HG03439 (cell line): ENCODE data around the gene PPIL3.
"Not testable (repeated sequence)": the region's sequence is repeated elsewhere in the genome, so short reads cannot be mapped to it uniquely, and the experiment has no call there.

Experiments used
- ATAC-seq: cut with Tn5 transposase; IDR thresholded peaks from one replicate; pipeline ENCODE4 v1.9.1; 2021; ENCODE audit warnings: mild to moderate bottlenecking, moderate library complexity; ENCODE audit not compliant: unreplicated experiment

Gene PPIL3

DNA sequence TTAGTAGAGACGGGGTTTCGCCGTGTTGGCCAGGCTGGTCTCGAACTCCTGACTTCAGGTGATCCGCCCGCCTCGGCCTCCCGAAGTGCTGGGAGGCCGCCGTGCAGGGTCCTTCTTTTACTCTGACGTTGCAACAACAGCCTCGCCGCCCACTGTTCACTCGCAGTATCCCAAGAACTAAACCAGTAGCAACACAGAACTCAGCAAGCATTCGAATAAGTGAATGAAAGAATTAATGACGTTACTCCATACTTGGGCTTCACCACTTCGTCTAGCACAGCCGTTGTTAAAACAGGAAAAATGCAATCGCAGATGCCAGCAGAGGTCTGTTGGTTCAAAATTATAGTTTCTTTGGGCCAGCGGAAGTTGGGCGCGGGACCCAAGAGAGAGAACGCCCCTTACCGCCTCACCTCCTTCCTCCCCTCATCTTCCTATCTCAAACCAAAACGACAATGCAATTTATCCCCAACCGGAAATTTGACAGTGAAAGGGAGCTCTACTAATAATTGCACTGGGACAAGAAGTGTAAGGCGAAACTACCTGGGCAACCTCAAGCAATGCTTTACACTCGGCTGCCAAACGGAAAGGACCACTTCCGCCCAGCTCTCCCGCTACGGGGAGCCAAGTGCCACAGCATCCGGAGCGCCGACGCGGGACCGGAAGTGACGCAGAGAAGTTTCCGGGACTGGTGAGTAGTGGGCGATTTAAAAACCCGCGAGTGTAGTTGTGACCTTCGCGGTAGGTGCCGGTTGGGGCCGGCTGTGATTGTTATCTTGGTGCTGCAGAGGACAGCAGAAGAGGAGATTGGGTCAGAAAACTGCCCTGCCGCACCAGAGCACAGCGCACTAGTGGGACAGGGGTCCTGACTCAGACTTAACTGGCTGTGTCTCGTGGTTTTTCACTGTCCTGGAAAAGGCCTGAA lies at the start of gene PPIL3, which contains the start of gene NIF3L1:
TSS of gene PPIL3 (minus strand) at position 374 of the 922 bp plus-strand sequence. CDS start 1,462 bp downstream, outside the sequence.
TSS of gene NIF3L1 (plus strand) at position 668 of the 922 bp plus-strand sequence. CDS start 2,573 bp downstream, outside the sequence.
- peak; percentile 83 for ATAC-seq

DNA sequence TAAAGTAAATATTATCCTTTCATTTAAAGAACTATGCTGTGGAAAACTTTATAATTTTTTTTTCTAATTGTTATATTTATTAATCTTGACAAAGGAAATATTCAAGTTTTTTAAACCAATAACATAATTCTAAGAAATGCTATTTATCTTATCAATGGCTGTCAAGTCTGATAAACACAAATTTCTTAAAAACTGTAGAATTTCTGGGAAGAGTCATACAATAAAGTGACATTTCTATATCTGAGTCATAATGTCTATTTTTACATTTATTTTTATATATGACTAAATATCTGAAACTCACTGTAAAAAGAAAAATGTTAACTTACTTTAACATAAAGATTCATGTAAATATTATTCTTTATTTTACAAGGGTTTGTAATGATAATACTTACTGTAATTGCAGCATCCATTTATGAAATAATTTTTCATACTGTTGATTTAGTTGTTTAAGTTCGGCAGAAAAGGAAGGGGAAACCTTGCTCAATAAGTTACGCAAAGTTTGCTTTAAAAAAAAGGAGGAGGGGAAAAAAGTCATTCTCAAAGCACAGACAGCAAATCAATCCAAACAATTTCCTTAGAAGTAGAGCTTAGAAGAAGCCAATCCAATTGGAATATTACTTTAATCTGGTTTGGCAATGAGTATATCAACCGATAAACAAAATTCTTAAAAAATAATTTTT lies 42.2 kb upstream of the PPIL3 start:
- no peak for ATAC-seq

DNA sequence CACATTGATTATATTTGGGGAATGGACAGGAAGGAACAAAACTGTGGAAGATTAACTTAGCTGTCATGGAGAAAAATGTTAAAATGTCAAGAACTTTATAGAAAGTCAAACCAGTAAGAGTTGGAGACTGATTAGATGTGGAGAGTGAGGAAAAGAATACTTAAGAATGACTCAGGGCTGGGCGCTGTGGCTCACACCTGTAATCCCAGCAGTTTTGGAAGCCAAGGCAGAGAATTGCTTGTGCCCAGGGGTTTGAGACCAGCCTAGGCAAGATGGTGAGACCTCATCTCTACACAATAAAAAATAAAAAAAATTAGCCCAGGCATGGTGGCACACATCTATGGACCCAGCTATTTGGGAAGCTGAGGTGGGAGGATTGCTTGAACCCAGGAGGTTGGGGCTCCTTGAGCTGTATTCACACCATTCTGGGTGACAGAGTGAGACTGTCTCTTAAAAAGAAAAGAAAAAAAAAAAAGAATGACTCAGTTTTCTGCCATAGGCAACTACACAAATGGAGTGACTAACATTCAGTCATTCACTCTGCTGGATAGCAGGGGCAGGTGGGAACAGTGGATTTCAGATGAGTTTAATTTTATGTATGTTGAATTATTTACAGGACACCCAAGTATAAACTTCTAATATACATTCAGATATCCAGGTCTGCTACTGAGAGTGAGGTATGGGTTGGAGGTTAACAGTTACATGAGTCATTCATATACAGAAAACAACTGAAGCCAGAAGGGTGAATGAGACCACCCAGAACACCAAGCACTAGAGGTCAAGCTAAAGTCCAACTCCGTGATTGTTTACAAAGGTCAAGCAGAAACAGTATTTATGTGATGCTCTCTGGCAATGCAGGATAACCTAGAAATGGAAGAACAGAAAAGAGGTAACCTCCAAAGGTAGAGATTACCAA lies 40.7 kb upstream of the PPIL3 start:
- ATAC-seq = no peak

DNA sequence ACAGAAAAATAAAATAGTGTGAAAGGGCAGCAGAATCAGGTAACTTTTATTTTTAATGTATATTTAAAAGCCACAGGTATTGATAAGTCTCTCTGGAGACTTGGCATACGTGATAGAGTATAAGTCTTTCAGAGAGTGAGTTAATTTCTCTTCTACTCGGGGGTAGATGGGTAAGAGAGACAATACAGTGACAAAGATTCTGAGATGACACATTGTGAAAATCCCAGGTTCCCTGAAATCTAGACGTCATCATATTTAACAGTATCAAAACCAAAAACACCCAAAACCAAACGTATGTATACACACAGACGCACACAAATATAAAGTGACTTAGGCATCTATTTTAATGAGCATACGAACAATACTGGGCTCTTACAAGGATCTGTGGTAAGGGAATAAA lies 33.6 kb upstream of the PPIL3 start:
- no peak for ATAC-seq

DNA sequence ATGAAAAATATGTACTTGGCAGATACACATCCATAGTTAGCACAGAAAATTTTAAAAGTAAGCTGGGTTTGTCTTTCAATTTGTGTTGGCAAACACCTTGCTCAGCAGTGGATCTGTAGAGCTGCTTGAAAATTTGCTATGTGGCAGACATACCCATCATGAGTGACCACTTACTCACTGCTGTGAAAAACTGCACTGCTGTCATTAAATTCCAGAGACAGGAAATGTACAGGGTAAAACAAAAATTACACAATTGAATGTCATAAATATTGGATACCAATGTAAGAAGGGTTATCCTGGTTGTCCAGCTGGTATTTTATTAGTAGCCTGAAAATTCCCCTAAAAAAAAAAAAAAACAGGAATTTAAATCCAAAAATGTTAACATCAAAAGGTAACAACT lies 24.8 kb upstream of the PPIL3 start:
- no peak for ATAC-seq

DNA sequence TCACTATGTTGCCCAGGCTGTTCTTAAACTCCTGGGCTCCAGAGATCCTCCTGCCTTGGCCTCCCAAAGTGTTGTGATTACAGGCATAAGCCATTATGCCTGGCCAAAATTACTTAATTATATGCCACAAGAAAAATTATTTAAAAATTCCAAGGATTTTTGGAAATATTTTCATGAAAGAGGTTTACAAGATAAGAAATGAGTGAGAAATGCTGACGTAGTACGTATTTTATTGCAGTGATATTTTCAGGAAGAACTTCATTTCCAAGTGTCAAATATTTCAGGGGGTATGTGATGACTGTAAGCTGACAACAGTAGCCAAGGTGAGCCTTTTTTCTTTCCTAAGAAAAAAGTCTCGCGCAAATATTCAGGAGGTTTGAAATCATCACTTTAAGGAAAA lies 21.1 kb upstream of the PPIL3 start:
- ATAC-seq = no peak

DNA sequence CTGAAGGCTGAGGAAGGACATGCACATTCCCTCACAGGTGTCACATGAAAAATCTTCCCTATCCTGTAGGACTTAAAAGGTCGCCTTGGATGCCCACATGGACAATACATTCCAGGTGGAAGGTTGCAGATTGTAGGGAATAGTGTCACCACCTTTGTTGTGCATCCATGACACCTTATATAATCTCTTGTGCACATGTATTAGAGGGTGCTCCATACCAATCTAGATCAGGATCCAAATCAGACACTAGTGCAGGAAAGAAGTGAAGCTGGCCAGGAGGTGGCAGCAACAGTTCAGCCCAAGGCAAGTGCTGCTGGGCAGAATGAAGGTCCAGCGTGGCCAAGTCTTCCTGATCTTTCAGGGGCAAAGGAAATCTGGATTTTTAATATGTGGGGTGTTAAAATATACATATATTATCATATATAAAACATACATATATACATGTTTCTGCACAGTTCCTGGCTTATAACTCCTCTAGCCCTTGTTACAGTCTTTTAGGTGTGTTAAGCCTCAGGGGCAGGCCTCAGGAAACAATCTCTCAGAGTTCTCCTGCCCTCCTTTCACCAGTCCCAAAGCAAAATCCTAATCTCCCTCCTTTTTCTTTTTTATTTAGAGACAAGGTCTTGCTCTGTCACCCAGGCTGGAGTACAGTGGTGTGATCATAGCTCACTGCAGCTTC lies 16.9 kb upstream of the PPIL3 start:
- ATAC-seq = no peak

DNA sequence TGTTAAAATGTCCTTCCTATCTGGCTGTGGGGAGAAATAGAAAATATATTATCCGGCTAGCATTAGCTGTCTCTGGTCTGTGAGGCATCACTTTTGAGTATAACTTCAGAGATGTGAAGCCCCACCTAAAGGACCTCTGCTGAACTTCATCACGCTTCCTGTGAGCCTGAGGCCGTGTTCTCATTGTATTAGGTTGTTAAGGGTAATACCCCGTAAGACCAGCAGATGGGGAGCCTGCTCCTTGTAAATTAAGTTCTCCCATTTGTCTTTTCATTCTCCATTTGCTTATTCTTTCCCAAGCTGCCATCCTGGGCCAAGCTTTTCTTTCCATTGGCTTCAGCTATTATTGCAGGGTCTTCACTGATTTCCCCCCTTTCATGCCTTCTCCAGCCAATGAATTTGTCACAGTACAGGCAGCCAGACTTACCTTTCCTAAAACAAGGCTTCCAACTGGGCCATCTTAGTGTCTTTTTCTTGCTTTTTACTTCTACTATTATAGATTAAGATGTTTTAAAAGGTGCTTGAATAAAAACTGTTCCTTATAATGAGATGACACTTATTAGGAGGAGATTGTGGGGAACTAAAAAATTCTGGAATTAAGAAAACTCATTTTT lies 12.7 kb upstream of the PPIL3 start:
- peak; percentile 86 for ATAC-seq

DNA sequence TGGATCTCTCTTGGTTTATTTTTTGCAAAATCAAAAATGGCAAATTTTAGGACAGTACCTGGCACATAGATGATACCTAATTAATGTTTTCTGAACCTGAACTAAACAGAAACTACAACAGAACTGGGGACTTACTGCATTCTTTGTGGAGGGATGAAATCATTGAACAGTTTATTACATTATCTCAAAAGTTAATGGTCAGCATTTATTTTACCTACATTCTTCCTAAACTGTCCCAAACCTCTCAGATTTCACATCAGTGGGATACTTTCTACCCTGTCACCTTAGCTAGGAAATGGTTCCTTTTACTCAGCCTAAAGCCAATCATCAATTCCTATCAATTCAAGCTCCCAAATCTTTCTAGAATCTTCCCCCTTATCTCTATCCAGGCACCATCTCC lies 10.6 kb upstream of the PPIL3 start:
- no peak for ATAC-seq

DNA sequence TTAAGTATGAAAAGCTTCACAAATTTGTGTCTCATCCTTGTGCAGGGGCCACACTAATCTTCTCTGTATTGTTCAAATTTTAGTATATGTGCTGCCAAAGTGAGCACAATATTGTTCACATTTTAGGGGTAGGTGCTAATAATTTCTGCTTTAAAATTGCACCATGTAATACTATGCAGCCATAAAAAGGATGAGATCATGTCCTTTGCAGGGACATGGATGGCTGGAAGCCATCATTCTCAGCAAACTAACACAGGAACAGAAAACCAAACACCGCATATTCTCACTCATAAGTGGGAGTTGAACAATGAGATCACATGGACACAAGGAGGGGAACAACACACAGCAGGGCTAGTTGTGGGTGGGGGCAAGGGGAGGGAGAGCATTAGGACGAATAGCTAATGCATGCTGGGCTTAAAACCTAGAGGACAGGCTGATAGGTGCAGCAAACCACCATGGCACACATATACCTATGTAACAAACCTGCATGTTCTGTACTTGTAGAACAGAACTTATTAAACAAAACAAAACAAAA lies 7.1 kb downstream of the PPIL3 start:
- not testable (repeated sequence) for ATAC-seq

DNA sequence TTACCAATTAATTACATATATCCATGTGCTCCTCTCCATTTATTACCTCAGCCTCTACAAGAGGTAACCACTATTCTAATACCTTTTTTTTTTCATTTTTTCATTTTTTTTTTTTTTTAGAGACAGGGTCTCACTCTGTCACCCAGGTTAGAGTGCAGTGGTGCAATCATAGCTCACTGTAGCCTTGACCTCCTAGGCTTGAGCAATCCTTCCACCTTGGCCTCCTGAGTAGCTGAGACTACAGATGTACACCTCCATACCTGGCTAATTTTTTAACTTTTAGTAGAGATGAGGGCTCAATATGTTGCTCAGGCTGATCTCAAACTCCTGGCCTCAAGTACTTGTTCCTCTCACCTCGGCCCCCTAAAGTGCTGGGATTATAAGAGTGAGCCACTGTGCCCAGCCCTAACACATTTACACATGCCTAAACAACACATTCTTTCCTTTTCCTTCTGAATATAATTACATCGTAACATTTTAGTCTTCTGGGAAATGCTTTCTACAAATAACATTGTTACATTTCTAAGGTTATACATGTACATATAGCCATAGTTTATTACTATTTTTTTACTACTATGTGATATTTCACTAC lies 10.5 kb downstream of the PPIL3 start:
- ATAC-seq = no peak

DNA sequence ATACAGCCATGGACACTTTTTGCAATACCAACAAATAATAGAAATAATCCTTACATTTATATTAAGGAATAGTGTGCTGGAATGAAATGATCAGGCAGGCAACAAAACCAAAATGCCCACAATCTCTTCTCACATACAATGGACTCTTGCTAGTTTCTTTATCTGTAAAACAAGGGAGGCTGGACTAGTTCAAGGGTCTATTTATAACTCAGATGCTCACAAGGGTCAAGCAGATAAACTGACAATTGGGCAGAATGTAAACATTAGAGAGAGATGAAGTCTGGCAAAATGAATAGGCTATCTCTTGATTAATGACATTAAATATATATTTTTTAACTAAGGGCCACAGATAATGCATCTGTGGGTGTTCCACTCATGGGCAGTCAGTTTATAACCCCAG lies 11.4 kb downstream of the PPIL3 start:
- no peak for ATAC-seq

DNA sequence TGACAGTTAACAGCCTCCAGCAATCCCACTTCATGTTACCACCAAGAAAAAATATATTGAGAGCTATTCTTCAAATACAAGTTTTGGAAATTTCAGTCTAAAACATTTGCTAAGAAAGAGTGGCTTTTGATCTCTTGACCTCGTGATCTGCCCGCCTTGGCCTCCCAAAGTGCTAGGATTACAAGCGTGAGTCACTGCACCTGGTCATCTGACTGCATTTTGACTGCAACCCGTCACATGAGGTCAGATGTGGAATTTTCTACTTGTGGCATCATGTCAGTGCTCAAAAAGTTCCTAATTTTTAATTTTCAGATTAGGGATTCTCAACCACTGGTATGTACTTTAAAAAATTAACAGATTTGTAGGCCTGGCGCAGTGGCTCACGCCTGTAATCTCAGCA lies 15.3 kb downstream of the PPIL3 start:
- ATAC-seq = no peak

DNA sequence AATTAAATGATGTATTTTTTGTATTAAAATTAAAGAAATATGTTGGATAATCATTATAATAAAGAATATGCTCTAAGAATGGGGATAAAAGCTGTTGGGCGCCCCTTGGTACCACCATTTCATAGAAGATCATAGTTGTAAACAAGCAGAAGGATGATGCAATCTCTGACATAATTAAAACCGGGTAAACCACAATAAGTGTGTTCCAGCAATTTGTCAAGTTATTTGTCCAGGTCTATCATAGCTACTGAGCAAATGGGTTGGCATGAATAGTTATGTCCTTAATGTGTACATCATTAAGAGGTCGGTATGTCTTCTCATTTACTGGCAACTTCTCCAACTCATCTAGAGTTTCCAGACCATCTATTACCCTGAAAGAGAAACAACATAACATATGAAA lies 17.7 kb downstream of the PPIL3 start:
- no peak for ATAC-seq

DNA sequence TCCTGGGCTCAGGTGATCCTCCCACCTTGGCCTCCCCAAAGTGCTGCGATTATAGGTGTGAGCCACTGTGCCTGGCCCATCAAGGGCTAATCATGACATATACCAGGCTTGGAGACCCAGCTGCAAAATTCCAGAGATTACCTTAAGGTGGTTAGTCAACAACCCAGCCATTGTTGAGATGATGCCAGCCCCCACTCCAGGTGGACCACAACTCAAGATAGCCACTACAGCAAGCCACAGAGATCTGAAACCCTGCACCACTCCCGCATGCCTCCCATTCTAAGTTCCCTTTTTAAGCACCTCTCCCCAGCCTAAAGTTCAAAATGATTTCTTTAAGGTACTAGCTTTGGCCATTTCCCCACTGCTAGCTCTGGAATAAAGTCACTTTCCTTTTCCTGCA lies 19.9 kb downstream of the PPIL3 start:
- ATAC-seq = no peak

DNA sequence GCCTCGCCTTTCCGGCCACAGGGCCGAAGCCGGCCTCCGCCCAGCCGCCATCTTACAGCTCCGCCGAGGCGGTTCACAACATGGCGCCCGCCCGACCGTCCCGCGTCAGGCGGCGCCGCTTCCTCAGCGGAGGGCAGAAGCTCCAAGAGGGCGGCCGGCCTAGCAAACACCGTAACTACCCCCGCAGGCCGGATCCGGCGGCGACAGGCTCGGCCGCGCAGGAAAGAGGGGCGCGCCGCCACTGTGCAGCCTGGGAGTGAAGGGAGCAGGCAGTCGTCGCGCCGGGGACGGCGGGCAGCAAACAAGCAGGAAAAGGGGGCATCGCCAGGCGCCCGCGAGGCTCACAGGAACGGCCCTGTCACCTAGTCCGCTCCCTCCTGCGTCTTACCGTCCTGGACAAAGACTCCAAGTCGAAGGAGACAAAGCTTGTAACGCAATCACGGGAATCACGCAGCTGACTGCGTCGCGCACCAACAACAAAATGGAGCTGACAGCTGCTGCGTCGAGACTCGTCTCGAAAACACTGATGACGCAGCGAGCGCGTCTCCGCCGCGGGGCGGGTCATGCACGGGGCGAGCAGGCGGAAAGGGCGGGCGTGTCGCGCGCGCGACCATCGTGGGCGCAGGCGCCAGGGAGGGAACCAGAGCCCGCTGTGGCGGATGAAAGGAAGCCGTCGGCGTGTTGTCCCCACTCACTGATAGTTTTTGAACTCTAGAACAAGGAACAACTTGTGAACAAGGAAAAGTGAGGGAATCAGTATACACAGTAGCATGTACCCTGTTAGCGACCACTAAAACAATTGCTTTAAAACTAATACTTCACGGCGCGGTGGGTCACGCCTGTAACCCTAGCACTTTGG lies 24.5 kb downstream of the PPIL3 start, which contains the start of gene CLK1:
TSS of gene CLK1 (minus strand) at position 483 of the 859 bp plus-strand sequence. CDS start 2,796 bp downstream, outside the sequence.
- peak; percentile 77 for ATAC-seq

DNA sequence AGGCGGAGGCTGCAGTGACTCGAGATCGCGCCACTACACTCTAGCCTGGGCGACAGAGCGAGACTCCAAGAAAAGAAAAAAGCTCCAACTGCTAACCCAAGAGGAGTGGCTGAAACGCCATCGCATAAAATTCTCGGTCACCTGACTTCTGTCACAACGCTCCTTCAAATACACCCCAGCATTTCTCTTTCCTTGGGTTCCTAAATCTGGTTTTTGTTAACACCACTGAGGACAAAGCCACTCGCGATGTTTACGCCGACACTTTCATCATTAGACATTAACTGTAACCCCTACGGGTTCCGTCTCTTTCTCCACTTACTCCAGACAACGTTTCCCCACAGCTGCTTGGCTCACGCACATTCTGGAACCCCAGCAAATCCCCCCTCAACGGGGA lies 25.1 kb downstream of the PPIL3 start:
- peak; percentile 3 for ATAC-seq

DNA sequence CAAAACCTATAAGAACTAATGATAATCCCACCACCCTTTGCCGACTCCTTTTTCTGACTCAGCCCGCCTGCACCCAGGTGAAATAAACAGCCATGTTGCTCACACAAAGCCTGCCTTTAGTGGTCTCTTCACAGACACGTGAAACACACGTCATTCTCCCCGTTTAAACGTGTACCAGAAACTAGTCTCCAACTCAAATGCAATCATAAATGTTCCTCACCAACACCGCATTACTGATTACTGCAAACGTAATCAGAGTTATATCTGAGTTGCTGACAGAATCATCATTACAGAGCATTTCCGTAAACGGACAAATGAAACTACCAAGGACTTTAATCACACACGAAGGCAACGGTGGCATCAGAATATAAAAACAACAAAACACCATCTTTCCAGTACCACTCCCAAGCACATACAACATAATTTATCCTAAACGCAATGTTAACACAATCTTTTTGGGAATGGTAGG lies 26.3 kb downstream of the PPIL3 start:
- ATAC-seq = no peak
